Tibial nerve (tissue), 4 donors: Measurements from ENCODE around the gene MRPL21.

Source experiments
- EP300 ChIP-seq, 2 donors: sonication (generic); formaldehyde crosslinking; IDR thresholded peaks; one replicate each; pipeline ENCODE4 v1.6.1; 2017; ENCODE audit warnings: antibody characterized with exemption in 2 of 2, mild to moderate bottlenecking in 1 of 2
- POLR2A ChIP-seq, 2 donors: fragments of 450-650 bp; IDR thresholded peaks; one replicate each; pipeline ENCODE4 v1.6.1; 2017; ENCODE audit warnings: antibody characterized with exemption in 2 of 2, mild to moderate bottlenecking in 2 of 2, moderate library complexity in 2 of 2
- TF ChIP-seq, protein P1 (sequence below), 5 experiments: fragments of 200-600 bp in 3 of 5; fragments of 450-650 bp in 2 of 5; sonication (generic) in 3 of 5; IDR thresholded peaks; one replicate each; pipeline ENCODE4 v1.5.1; 2016 to 2019; ENCODE audit warnings: antibody characterized with exemption in 5 of 5, mild to moderate bottlenecking in 3 of 5, moderate library complexity in 2 of 5

DNA sequence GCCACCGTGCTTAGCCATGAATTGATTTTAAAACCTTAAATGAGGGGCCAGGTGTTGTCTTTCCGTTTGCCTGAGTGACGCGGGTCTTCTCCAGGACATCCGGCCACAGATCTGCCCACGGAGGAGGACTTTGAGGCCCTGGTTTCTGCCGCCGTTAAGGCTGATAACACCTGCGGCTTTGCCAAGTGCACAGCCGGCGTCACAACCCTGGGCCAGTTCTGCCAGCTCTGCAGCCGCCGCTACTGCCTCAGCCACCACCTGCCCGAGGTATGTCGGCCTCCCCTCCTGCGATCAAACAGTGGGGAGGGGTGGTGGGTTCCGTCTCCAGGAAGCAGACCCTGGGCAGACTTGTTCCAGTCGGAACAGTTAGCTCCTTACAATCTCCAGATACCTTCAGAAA lies 34.5 kb upstream of the MRPL21 start:
- TF ChIP-seq POLR2A (IDR thresholded peaks at IDR 0.05) (no peak), EP300 (IDR thresholded peaks at IDR 0.05) (no peak)
- TF ChIP-seq, protein P1, sequence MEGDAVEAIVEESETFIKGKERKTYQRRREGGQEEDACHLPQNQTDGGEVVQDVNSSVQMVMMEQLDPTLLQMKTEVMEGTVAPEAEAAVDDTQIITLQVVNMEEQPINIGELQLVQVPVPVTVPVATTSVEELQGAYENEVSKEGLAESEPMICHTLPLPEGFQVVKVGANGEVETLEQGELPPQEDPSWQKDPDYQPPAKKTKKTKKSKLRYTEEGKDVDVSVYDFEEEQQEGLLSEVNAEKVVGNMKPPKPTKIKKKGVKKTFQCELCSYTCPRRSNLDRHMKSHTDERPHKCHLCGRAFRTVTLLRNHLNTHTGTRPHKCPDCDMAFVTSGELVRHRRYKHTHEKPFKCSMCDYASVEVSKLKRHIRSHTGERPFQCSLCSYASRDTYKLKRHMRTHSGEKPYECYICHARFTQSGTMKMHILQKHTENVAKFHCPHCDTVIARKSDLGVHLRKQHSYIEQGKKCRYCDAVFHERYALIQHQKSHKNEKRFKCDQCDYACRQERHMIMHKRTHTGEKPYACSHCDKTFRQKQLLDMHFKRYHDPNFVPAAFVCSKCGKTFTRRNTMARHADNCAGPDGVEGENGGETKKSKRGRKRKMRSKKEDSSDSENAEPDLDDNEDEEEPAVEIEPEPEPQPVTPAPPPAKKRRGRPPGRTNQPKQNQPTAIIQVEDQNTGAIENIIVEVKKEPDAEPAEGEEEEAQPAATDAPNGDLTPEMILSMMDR (IDR thresholded peaks at IDR 0.05) = no peak
